Stimulated activated CD4-positive, alpha-beta T cell treated with anti-CD3 and anti-CD28 coated beads, TNF-alpha, amount 100 ng/mL, for 24 hours (primary cell): ENCODE results near the gene KANSL1L.
A peak's percentile ranks its signal among the peaks of the same experiment; 100 is the strongest.
"Not testable (repeated sequence)": the region's sequence is repeated elsewhere in the genome, so short reads cannot be mapped to it uniquely, and the experiment has no call there.

Experiments
- DNase-seq, 3 experiments: peaks; one replicate each; pipeline ENCODE4 v3.0.0-alpha.2; 2020; ENCODE audit warnings: low read depth in 3 of 3

The KANSL1L gene

GRCh38 chr2:210179351-210179990, 8.3 kb upstream of the KANSL1L start:
- no peak for DNase-seq

- no peak for DNase-seq
Measured at GRCh38 chr2:210177769-210178168, 6.6 kb upstream of the KANSL1L start.

- DNase-seq, result not testable (repeated sequence)
Measured at GRCh38 chr2:210177115-210177514, 5.9 kb upstream of the KANSL1L start.

GRCh38 chr2:210174086-210174485, 2.9 kb upstream of the KANSL1L start:
- DNase-seq, result no peak

- DNase-seq, result no peak
Measured at GRCh38 chr2:210172219-210172575, 988 bp upstream of the KANSL1L start.

GRCh38 chr2:210170446-210171303, 534 bp downstream of the KANSL1L start:
- peak; percentile 92 to 96 (median 96) for DNase-seq

GRCh38 chr2:210170196-210170445, 1.1 kb downstream of the KANSL1L start:
- DNase-seq, result no peak

GRCh38 chr2:210169516-210170195, 1.6 kb downstream of the KANSL1L start:
- no peak for DNase-seq

- no peak for DNase-seq
Measured at GRCh38 chr2:210167227-210167626, 4.0 kb downstream of the KANSL1L start.

GRCh38 chr2:210162466-210163124, 8.6 kb downstream of the KANSL1L start:
- DNase-seq, result no peak

GRCh38 chr2:210159059-210159458, 12.2 kb downstream of the KANSL1L start:
- DNase-seq, result no peak

- no peak for DNase-seq
Measured at GRCh38 chr2:210158236-210158635, 13.0 kb downstream of the KANSL1L start.

- no peak for DNase-seq
Measured at GRCh38 chr2:210157526-210157925, 13.7 kb downstream of the KANSL1L start.

- no peak for DNase-seq
Measured at GRCh38 chr2:210147614-210148013, 23.6 kb downstream of the KANSL1L start.

GRCh38 chr2:210132239-210132638, 39.0 kb downstream of the KANSL1L start:
- no peak for DNase-seq

- no peak for DNase-seq
Measured at GRCh38 chr2:210128961-210129360, 42.2 kb downstream of the KANSL1L start.

GRCh38 chr2:210113614-210114235, 57.5 kb downstream of the KANSL1L start:
- DNase-seq, result no peak

- DNase-seq, result no peak
Measured at GRCh38 chr2:210112871-210113270, 58.3 kb downstream of the KANSL1L start.

GRCh38 chr2:210099940-210100339, 71.3 kb downstream of the KANSL1L start:
- DNase-seq, result no peak

GRCh38 chr2:210094787-210095186, 76.4 kb downstream of the KANSL1L start:
- DNase-seq, result no peak

- no peak for DNase-seq
Measured at GRCh38 chr2:210092791-210093190, 78.4 kb downstream of the KANSL1L start.

- DNase-seq, result no peak
Measured at GRCh38 chr2:210086930-210087329, 84.3 kb downstream of the KANSL1L start.
